ENCODE data around the gene ZNF2. TPM values are rescaled to one million over a fixed set of nuclear protein-coding genes. Genes with fewer than 3 reads are reported as not detected.

Gene ZNF2
- total RNA-seq (2014; rRNA removed; shearing (Covaris generic)): 2.5 and 3.2 TPM in 2 replicates
- polyA plus RNA-seq (2015; cell fraction: cytosol; rRNA removed): 1.7 and 2.6 TPM in 2 replicates
- 3.7 and 4.7 TPM in 2 replicates for polyA plus RNA-seq (2015; cell fraction: nucleus; rRNA removed)

DNA sequence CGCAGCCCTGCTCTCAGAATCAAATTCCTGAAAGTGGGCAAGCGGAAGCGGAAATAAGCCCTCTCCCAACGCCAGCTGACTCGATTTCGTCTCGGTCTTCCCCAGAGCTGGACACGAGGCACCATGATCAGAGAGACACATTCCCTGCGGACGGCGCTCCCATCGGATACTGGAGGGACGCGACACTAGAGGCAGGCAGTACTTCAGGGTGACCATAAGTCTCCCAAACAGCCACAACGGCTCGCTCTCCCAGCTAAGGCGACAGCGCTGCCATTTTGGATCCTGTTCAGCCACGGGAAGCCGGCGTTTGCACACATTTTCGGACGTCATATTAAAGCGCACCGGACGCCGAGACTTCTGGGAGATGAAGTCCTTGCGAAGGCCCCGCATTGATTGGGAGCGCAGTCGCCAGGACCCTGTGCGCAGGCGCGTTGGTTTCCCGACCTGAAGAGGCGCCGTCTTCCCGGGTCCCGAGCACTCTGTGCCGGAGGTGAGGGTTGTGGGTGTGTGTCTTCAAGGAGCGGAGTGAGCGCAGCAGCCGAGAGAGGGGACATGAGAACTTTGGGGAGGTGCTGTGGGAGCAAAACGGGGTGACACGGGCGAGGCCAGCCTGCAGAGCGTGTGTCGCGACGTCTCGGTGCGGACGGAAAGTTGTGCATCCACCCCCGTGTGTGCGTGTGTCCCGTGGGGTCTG lies at the start of gene ZNF2:
ZNF2 (plus strand) TSS at position 439 of the 694 bp plus-strand sequence. CDS start 10,418 bp downstream, outside the sequence.
- DNase-seq (ENCODE audit: low read depth): peak; percentile 94

DNA sequence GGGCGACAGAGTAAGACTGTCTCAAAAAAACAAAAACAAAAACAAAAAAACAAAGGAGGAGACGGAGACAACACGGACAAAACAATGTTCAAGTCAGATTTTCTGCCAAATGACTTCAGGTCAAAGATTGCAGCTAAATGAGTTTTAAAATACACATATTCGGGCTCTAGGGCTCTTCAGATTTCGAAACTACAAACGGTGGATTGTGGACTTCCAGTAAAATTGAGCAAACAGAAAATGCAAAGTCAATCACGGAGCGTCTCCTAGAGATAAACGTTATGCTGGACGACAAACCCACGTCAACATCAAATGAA lies 44.6 kb upstream of the ZNF2 start:
- no peak for DNase-seq (ENCODE audit: low read depth)

- peak; percentile 65 for DNase-seq (ENCODE audit: low read depth)
Measured at GRCh38 chr2:95121407-95122196, 44.0 kb upstream of the ZNF2 start, which contains the start of gene MRPS5. TSS of gene MRPS5 (minus strand) at chr2:95121808. CDS start at chr2:95121791, 17 bp downstream.

DNA sequence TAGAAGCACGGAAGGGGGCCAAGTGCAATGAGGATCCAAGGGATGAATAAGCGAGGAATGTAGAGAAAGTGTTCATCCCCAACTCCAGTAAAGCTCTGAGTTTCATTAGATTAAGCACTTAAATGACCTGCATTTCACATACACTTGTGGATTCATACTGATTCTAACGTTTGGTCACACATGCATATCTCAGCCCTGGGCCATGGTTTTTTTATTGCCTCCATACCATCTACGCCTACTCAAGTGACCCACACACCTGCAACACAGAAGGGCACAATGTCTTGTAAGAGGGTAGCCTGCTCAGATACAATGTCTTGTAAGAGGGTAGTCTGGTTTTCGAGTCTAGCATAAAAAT lies 43.4 kb upstream of the ZNF2 start:
- no peak for DNase-seq (ENCODE audit: low read depth)

GRCh38 chr2:95138702-95139101 lies 26.9 kb upstream of the ZNF2 start:
- DNase-seq (ENCODE audit: low read depth): no peak

DNA sequence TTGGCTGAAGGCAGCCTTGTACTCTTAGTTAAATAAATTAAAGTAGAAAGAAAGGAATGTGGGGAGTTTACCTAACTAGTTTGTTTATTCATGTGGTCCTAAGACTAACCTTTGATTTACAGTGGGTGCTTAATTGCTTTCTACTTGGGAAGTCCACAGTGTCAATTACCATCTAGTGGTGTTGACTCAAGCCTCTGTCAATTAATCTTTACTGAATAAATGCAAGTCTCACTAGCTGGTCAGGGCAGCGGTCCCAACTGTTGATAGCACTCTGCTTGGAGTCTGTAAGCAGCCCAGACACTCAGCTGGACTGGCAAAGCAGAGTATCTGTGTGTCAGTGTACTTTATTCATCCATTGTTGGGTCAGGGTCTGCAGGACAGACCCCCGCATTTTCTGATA lies 21.8 kb upstream of the ZNF2 start:
- no peak for DNase-seq (ENCODE audit: low read depth)

DNA sequence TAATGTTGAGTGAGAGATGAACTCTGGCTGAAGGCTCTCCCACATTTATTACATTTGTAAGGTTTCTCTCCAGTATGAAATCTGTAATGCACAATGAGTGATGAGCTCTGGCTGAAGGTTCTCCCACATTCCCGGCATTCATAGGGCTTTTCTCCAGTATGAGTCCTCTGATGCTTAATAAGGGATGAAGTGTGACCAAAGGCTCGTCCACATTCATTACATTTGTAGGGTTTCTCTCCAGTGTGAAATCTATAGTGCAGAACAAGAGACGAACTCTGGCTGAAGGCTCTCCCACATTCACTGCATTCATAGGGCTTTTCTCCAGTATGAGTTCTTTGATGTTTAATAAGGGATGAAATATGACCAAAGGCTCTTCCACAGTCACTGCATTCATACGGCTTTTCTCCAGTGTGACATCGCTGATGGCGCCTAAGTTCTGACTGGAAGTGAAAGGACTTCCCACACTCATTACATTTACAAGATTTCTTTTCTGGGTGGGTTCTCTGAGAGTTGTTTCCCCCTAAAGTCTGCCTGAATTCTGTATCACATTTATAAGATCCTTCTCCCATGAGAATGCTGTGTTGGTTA lies 16.1 kb upstream of the ZNF2 start:
- DNase-seq (ENCODE audit: low read depth): no peak

- no peak for DNase-seq (ENCODE audit: low read depth)
Measured at GRCh38 chr2:95158441-95158840, 7.2 kb upstream of the ZNF2 start.

- DNase-seq (ENCODE audit: low read depth): no peak
Measured at GRCh38 chr2:95158891-95159619, 6.6 kb upstream of the ZNF2 start.

DNA sequence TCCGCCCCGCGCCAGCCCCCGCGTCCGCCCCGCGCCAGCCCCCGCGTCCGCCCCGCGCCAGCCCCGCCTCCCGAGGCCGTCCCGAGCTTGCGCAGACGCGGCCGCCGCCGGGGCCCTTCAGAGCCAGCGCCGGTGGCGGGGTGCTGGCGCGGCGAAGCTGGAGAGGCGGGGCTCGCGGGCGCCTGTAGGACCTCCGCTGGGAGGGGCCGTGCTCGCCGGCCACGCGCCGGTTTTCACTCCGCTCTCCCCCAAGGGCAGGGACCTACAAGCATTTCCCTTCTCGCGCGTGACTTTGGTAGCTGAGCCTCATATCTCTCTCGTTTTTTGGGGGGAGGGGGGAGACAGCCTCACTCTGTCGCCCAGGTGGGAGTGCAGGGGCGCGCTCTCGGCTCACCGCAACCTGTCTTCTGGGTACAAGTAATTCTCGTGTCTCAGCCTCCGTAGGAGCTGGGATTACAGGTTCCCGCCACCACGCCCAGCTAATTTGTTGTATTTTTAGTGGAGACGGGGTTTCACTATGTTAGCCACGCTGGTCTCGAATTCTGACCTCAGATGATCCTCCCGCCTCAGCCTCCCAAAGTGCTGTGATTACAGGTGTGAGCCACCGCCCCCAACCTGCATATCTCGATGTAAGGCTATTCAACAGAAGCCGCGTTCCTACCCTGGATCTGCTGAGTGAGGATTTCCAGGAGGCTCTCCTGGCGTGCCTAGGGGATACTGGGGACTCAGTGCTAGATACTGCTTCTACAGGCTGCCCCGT lies 5.7 kb upstream of the ZNF2 start, which contains the start of gene ZNF514:
ZNF514 (minus strand) TSS at position 159 of the 760 bp plus-strand sequence. CDS start 6,595 bp downstream, outside the sequence.
- DNase-seq (ENCODE audit: low read depth): no peak

DNA sequence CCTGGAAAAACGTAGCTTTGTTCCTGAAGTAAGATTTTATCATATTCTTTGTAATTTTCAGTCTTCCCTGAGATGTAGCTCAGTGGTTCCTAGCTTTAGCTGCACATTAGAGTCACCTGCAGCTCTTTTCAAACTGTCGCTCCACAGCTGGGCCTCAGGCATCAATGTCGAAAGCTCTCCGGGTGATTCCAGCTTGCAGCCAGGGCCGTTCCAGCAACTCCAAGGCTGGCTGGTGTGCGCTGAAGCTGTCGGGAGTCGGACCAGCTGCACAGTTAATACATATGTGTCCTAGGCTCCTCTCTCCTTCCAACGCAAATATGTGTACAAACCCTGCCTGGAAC lies 609 bp upstream of the ZNF2 start:
- no peak for DNase-seq (ENCODE audit: low read depth)

DNA sequence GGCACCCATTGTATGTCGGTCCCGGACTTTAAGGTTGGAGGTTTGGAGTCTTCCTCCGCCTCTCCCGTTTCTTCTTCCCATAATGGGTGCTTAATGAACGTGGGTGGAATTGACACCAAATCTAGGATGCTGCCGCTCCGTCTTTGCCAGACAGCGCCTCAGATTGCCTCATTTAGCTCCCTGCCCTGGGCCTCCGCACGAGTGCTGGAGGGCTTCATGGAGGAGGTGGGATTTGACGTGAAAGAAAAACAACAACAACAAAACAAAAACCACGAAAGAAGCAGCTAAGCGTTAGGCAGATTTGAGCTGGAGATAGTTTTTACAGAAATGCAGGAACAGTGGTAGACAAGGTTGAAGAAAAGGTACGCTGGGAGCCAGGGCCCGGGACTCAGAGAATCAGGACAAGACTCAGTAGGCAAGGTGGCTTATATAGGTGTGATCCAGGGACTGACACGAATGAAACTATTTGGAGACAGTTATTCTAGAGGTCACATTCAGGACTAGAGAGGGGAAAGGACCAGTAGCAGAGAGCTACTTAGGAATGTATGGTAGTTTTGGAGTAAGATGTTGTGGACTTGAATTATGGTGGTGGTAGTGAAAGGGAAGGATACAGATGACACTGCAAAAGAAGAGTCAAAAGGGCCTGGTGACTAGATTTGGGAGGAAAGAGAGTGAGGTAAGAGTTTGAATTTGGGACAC lies 605 bp downstream of the ZNF2 start:
- no peak for DNase-seq (ENCODE audit: low read depth)

GRCh38 chr2:95171902-95172301 lies 6.3 kb downstream of the ZNF2 start:
- DNase-seq (ENCODE audit: low read depth): no peak

DNA sequence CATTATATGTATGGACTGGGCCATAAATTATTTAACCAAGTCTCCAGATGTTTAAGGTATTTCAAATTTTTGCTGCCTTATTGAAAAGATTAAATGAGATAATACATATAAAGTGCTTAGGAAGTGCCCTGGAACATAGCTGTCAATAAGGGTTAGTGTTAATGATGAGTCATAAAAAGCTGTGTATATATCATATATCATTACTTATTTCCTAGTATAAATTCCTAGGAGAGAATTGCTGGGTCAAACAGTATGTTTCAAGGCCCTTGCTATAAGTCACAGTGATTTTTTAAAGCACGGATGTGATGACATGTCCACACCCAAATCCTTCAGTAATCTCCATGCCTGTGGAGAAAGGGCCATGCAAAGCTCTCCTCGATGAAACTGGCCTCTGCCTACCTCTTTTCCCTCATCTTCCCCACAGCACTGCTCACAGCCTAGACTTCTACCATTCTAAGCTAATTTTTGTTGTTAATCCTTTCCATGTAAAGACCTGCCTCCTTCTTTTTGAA lies 8.5 kb downstream of the ZNF2 start:
- DNase-seq (ENCODE audit: low read depth): no peak

GRCh38 chr2:95179451-95179850 lies 13.8 kb downstream of the ZNF2 start:
- DNase-seq (ENCODE audit: low read depth): no peak

DNA sequence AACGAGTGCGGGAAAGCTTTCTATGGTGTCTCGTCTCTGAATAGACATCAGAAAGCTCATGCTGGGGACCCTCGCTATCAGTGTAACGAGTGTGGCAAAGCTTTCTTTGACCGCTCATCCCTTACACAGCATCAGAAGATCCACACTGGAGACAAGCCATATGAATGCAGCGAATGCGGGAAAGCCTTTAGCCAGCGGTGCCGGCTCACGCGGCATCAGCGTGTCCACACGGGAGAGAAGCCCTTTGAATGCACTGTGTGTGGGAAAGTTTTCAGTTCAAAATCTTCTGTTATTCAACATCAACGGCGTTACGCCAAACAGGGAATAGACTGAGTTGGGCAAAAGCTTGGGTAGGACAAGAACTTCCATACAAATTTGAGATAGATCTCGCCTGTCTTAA lies 16.2 kb downstream of the ZNF2 start:
- DNase-seq (ENCODE audit: low read depth): no peak

DNA sequence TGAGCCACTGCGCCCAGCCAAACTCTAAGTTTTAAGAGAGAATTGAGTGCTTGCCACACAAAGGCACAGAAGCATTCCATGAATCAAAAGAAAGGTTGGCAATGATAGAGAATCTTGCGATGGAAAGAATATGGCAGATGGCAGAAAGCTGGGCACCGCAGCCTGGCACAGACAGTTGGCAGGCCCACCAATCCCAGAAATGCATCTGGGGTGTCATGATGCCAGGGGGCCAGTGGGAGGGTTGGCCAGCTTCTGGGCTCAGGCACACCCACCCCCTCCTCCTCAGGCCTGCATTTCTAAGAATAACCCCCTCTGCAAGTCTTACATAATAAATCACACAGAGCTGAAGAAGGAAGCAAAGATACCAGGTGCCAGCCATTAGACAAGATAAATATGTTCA lies 19.6 kb downstream of the ZNF2 start:
- no peak for DNase-seq (ENCODE audit: low read depth)

DNA sequence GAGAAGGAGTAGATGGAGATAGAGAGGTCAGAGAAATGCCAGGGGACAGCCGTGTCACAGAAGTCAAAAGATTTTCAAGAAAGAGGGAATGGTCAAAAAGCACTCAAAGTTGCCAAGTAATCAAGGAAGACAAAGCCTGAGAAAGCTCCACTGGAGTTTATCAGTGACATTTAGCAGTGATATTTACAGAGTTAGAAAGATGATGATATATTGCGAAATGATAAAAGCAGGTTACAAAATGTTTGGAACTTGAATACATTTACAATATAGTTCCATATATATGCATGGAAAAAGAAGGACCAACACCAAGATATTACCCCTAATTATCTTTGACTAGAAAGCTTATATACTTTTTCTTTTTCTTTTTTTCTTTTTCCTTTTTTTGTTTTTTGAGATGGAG lies 20.4 kb downstream of the ZNF2 start:
- DNase-seq (ENCODE audit: low read depth): no peak

DNA sequence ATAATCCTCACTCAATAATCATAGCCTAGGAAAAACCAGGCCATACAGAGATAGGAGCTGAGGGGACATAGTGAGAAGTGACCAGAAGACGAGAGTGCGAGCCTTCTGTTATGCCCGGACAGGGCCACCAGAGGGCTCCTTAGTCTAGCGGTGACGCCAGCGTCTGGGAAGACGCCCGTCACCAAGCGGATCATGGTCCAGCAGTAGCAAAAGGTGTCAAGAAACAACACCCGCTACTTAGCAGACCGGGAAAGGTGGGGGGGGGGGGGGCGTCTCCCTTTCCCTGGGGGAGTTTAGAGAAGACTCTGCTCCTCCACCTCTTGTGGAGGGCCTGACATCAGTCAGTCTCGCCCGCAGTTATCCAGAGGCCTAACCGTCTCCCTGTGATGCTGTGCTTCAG lies 27.3 kb downstream of the ZNF2 start:
- DNase-seq (ENCODE audit: low read depth): peak; percentile 23

DNA sequence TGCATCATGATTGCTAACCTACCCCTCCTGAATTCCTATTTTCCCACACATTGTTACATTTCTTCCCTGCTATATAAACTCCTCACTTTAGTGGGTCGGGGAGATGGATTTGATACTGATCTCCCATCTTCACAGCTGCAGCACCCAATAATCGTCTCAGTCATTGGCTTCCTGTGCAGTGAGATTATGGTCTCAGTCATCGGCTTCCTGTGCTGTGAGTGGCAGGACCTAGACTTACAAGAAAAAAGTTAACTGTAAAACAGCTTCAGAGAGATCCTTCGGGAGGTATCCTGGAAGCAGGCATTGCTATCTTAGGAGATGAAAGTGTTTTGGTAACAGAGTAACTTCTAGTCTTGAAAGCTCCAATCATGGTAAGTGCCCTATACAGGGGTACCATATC lies 38.3 kb downstream of the ZNF2 start:
- no peak for DNase-seq (ENCODE audit: low read depth)
